ENCODE results near the gene PTPRM.

DNA sequence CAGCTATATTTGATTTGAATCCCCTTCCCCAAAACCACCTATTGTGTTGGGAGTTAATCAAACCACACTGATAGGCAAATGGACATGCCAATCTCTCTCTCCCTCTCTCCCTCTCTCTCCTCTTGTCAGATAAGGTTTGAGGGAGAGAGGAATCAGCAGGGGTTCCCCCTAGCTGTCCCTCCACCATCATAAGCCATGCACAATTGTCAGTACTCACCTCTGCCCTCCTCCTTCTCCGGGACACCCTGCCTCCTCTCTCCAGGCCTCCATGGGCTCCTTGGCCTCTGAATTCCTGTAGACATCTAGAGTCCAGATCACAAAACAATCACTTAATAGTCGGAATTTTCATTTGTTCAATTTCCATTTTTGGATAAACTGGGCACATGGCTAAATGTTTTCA is 798.4 kb downstream of the PTPRM start:
- TF ChIP-seq POLR2A (IDR thresholded peaks at IDR 0.05; ENCODE audit: low read depth, low read length) = no peak
- no peak for TF ChIP-seq POLR2AphosphoS5 (IDR thresholded peaks at IDR 0.05; ENCODE audit: low read depth, low read length)
- TF ChIP-seq TAF1 (IDR thresholded peaks at IDR 0.05; ENCODE audit: low read depth, low read length) = no peak
- no peak for TF ChIP-seq SPI1 (IDR thresholded peaks at IDR 0.05; ENCODE audit: low read depth, low read length)
- no peak for TF ChIP-seq PAX5 (IDR thresholded peaks at IDR 0.05; ENCODE audit: insufficient read depth, low read length, severe bottlenecking)

Measured in GM12891 (cell line).